Endothelial cell of umbilical vein (primary cell): Measurements from ENCODE around the gene RNU7-1. TPM values are rescaled to one million over a fixed set of nuclear protein-coding genes. Genes with fewer than 3 reads are reported as not detected.
A peak's percentile ranks its signal among the peaks of the same experiment; 100 is the strongest.

Experiments used
- BruUV-seq: library from RNA; stranded (reverse); fragments of 400-500 nt; replicated peaks from 2 replicates; lab custom pipeline; 2021; lab: Mats Ljungman, UMichigan
- CTCF ChIA-PET: fragments of 300-600, 350-600 bp; sonication (Branson Sonifier 250); formaldehyde crosslinking; loops from one replicate; lab custom pipeline; 2021; ENCODE audit warnings: antibody characterized with exemption, inconsistent platforms; lab: Charles Lee
- POLR2A ChIA-PET: fragments of 300-600, 350-600 bp; sonication (Branson Sonifier 250); formaldehyde crosslinking; loops from one replicate; lab custom pipeline; 2021; ENCODE audit warnings: antibody characterized with exemption, inconsistent platforms; lab: Charles Lee
- DNase-seq: peaks from one replicate; pipeline ENCODE4 v3.0.0-alpha.2; 2011; ENCODE audit warnings: low read depth, low spot score
- FAIRE-seq: peaks from 2 replicates; lab custom pipeline; 2011; peaks lifted over from hg19 to GRCh38; lab: Jason Lieb, UNC
- H2AFZ ChIP-seq: 2 replicates; pipeline ENCODE4 v1.6.0; 2012; ENCODE audit warnings: low read depth, low read length, control low read depth, inconsistent platforms
- H3K27ac ChIP-seq: 2 replicates; pipeline ENCODE4 v1.5.1; 2011; ENCODE audit warnings: low read depth, mild to moderate bottlenecking, control low read depth, low read length, moderate library complexity; ENCODE audit not compliant: insufficient read depth
- H3K27me3 ChIP-seq, 2 experiments: 2 replicates each; pipeline versions ENCODE4 v1.6.0 to v1.6.1; 2011; ENCODE audit warnings: low read length in 2 of 2, mixed read lengths in 1 of 2; ENCODE audit not compliant: control insufficient read depth in 2 of 2, insufficient read depth in 2 of 2
- H3K36me3 ChIP-seq, 2 experiments: 2 replicates in 1 of 2; 3 replicates in 1 of 2; pipeline ENCODE4 v1.5.1; 2011; ENCODE audit warnings: low read length in 2 of 2, mild to moderate bottlenecking in 1 of 2, moderate library complexity in 1 of 2; ENCODE audit not compliant: control insufficient read depth in 2 of 2, insufficient read depth in 2 of 2; ENCODE audit errors: extremely low read depth in 1 of 2
- H3K4me1 ChIP-seq: 3 replicates; pipeline ENCODE4 v1.5.1; 2011; ENCODE audit warnings: mild to moderate bottlenecking, low read length; ENCODE audit not compliant: control insufficient read depth, insufficient read depth; ENCODE audit errors: extremely low read depth
- H3K4me2 ChIP-seq: 2 replicates; pipeline ENCODE4 v1.6.1; 2011; ENCODE audit warnings: low read length, control low read depth, mixed read lengths; ENCODE audit not compliant: insufficient read depth
- H3K4me3 ChIP-seq, 3 experiments: fragments of 200-600 bp in 1 of 3; sonication (generic), shearing (Covaris generic) in 1 of 3; replicated peaks in 1 of 3; 2 replicates each; pipeline ENCODE4 v1.5.1; 2011 to 2016; ENCODE audit warnings: control low read depth in 3 of 3, low read length in 3 of 3, mild to moderate bottlenecking in 2 of 3, inconsistent platforms in 1 of 3, low read depth in 1 of 3, moderate library complexity in 1 of 3; ENCODE audit not compliant: insufficient read depth in 1 of 3
- H3K79me2 ChIP-seq: 2 replicates; pipeline ENCODE4 v1.6.0; 2012; ENCODE audit warnings: low read length, inconsistent platforms; ENCODE audit not compliant: control insufficient read depth, insufficient read depth
- H3K9ac ChIP-seq: replicated peaks from 2 replicates; pipeline ENCODE3; 2011; ENCODE audit warnings: low read length, control low read depth; ENCODE audit not compliant: insufficient read depth; ENCODE audit errors: extremely low read depth
- H3K9me1 ChIP-seq: replicated peaks from 3 replicates; pipeline ENCODE4 v1.6.0; 2011; ENCODE audit warnings: mild to moderate bottlenecking, low read length; ENCODE audit not compliant: control insufficient read depth, insufficient read depth; ENCODE audit errors: extremely low read depth
- H3K9me3 ChIP-seq: replicated peaks from 2 replicates; pipeline ENCODE4 v1.5.1; 2012; ENCODE audit warnings: low read length, inconsistent platforms; ENCODE audit not compliant: control insufficient read depth, insufficient read depth
- H4K20me1 ChIP-seq: replicated peaks from 2 replicates; pipeline ENCODE3; 2011; ENCODE audit warnings: mild to moderate bottlenecking, low read length; ENCODE audit not compliant: control insufficient read depth, insufficient read depth; ENCODE audit errors: extremely low read depth
- EZH2 ChIP-seq: IDR thresholded peaks from 2 replicates; pipeline ENCODE4 v1.6.1; 2012; ENCODE audit warnings: borderline replicate concordance, low read depth, mild to moderate bottlenecking, moderate library complexity, low read length, inconsistent platforms; ENCODE audit not compliant: severe bottlenecking
- FOS ChIP-seq: IDR thresholded peaks from 2 replicates; pipeline ENCODE4 v1.6.1; 2011; ENCODE audit warnings: mild to moderate bottlenecking, low read length, moderate library complexity, borderline replicate concordance; ENCODE audit not compliant: insufficient read depth
- GATA2 ChIP-seq: IDR thresholded peaks from 2 replicates; pipeline ENCODE4 v1.7.0; 2011; ENCODE audit warnings: low read depth, mild to moderate bottlenecking, moderate library complexity, mixed read lengths, low read length; ENCODE audit not compliant: insufficient read length, insufficient read depth
- JUN ChIP-seq: IDR thresholded peaks from 2 replicates; pipeline ENCODE4 v1.6.1; 2011; ENCODE audit warnings: borderline replicate concordance, low read depth; ENCODE audit not compliant: insufficient read length, insufficient read depth
- MYC ChIP-seq: IDR thresholded peaks from one replicate; pipeline ENCODE4 v1.6.1; 2011; ENCODE audit warnings: mild to moderate bottlenecking, low read depth, low read length
- POLR2A ChIP-seq: IDR thresholded peaks from 2 replicates; pipeline ENCODE4 v1.6.1; 2012; ENCODE audit warnings: low read depth, mild to moderate bottlenecking, control low read depth, low read length
- POLR2AphosphoS5 ChIP-seq: IDR thresholded peaks from 2 replicates; pipeline ENCODE4 v1.6.1; 2012; ENCODE audit warnings: low read depth, mild to moderate bottlenecking, control low read depth, low read length, moderate library complexity; ENCODE audit not compliant: insufficient read depth
- dilution Hi-C: fragments of 300-500 bp; cut with MboI; formaldehyde crosslinking; loops from one replicate; pipeline ENCODE4 v1.15.0; 2019; ENCODE audit warnings: low sequenced_read_pairs; ENCODE audit not compliant: extremely low pct_ligation_motif_present
- intact Hi-C: fragments of 100-400 bp; cut with micrococcal nuclease; formaldehyde crosslinking; loops from one replicate; pipeline ENCODE4 v1.10.0; 2022
- polyA plus RNA-seq, 4 experiments: library from polyadenylated mRNA; depleted of rRNA in 3 of 4; stranded (reverse) in 3 of 4; unstranded in 1 of 4; fragments of >200 nt; gene quantifications; 2 replicates each; pipeline versions ENCODE4 v1.2.1 to v1.2.3, GENCODE V29; 2011 to 2012; ENCODE audit warnings: missing spikeins in 1 of 4
- total RNA-seq: library from RNA; stranded (reverse); gene quantifications from 2 replicates; pipeline ENCODE4 v1.2.3, GENCODE V29; 2021
- TF ChIP-seq, protein P1 (sequence below): IDR thresholded peaks from 2 replicates; pipeline ENCODE4 v1.6.1; 2011; ENCODE audit not compliant: insufficient read depth, insufficient read length
- TF ChIP-seq, protein P2 (sequence below), 2 donors: IDR thresholded peaks; 1 replicate in 1 of 2; 2 replicates in 1 of 2; pipeline ENCODE4 v1.5.1; 2011; ENCODE audit warnings: low read length in 2 of 2, mild to moderate bottlenecking in 2 of 2, moderate library complexity in 2 of 2, control low read depth in 1 of 2, inconsistent platforms in 1 of 2, low read depth in 1 of 2; ENCODE audit not compliant: insufficient read depth in 1 of 2; ENCODE audit errors: extremely low read depth in 1 of 2

RNU7-1 gene
- total and polyA plus RNA-seq, 2 donors (not counting 3 experiments of a cell fraction or from before 2014, with no cell fraction given): not detected

- peak overlapping the region; percentile 20 for H3K27ac ChIP-seq
- peak overlapping the region; percentile 34 for H3K4me2 ChIP-seq
Observed at GRCh38 chr12:6936636-6937480, 6.8 kb upstream of the RNU7-1 start.

More at GRCh38 chr12:6936636-6937480, 6.8 kb upstream of the RNU7-1 start:
- no peaks in the 10 kb centered on the region for H3K27me3 ChIP-seq
- peaks cover 2% of the 10 kb centered on the region for H4K20me1 ChIP-seq
- dilution Hi-C loops: no loop called here
- H3K9me1 ChIP-seq: no peaks in the 10 kb centered on the region
- peak overlapping the region in 1 of 3 experiments; percentile 51 for H3K4me3 ChIP-seq
- TF ChIP-seq MYC (no peak), POLR2AphosphoS5 (no peak), FOS (no peak), JUN (no peak), EZH2 (no peak), GATA2 (no peak), POLR2A (no peak)
- TF ChIP-seq, protein P1, sequence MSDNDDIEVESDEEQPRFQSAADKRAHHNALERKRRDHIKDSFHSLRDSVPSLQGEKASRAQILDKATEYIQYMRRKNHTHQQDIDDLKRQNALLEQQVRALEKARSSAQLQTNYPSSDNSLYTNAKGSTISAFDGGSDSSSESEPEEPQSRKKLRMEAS: no peak
- TF ChIP-seq, protein P2, sequence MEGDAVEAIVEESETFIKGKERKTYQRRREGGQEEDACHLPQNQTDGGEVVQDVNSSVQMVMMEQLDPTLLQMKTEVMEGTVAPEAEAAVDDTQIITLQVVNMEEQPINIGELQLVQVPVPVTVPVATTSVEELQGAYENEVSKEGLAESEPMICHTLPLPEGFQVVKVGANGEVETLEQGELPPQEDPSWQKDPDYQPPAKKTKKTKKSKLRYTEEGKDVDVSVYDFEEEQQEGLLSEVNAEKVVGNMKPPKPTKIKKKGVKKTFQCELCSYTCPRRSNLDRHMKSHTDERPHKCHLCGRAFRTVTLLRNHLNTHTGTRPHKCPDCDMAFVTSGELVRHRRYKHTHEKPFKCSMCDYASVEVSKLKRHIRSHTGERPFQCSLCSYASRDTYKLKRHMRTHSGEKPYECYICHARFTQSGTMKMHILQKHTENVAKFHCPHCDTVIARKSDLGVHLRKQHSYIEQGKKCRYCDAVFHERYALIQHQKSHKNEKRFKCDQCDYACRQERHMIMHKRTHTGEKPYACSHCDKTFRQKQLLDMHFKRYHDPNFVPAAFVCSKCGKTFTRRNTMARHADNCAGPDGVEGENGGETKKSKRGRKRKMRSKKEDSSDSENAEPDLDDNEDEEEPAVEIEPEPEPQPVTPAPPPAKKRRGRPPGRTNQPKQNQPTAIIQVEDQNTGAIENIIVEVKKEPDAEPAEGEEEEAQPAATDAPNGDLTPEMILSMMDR (IDR thresholded peaks at IDR 0.05; ENCODE audit: extremely low read depth in 1 of 2, insufficient read depth in 1 of 2, low read depth in 1 of 2, low read length in 2 of 2): no peak
- H3K79me2 ChIP-seq: peaks cover 16% of the 10 kb centered on the region
- peaks cover 22% of the 10 kb centered on the region for H3K4me1 ChIP-seq
- CTCF ChIA-PET: interaction anchor here (0.8 to 5.3 kb wide), 10 partner anchors 8 to 67 kb away, joined by 3 to 94 read pairs (median 8); partner anchors contain the start of genes ATN1, EMG1, PHB2 and PTPN6
- no peaks in the 10 kb centered on the region for H3K9me3 ChIP-seq
- FAIRE-seq (no peak), DNase-seq (no peak)
- intact Hi-C loops: no loop called here
- POLR2A ChIA-PET: interaction anchor here (2.8 kb wide), 1 partner anchor 11 kb away, joined by 16 read pairs; no protein-coding TSS in a partner anchor
- peaks cover 5 to 36% of the 10 kb centered on the region in 2 experiments for H3K36me3 ChIP-seq
- H2AFZ ChIP-seq: no peak overlapping the region
- BruUV-seq: TSS peak; percentile 44
- peak overlapping the region; percentile 59 for H3K9ac ChIP-seq
